Thoracic aorta (tissue), 2 donors: ENCODE measurements around the gene VIPR2. TPM values are rescaled to one million over a fixed set of nuclear protein-coding genes. Genes with fewer than 3 reads are reported as not detected.
A peak's percentile ranks its signal among the peaks of the same experiment; 100 is the strongest.
"Not testable (repeated sequence)": the region's sequence is repeated elsewhere in the genome, so short reads cannot be mapped to it uniquely, and the experiment has no call there.

Experiments used
- ATAC-seq: fragments of 150-250 bp; one replicate; pipeline ENCODE4 v1.8.0; 2017; ENCODE audit warnings: low read depth; ENCODE audit not compliant: insufficient number of reproducible peaks, low FRiP score
- DNase-seq: peaks from one replicate; pipeline ENCODE4 v3.0.0-alpha.2; 2020; ENCODE audit warnings: low spot score
- H3K27ac ChIP-seq, 2 donors: fragments of 200-600 bp; sonication (generic); 1 replicate in 1 of 2; 2 replicates in 1 of 2; pipeline ENCODE4 v1.5.1; 2016; ENCODE audit warnings: mild to moderate bottlenecking in 2 of 2, moderate library complexity in 2 of 2
- H3K27me3 ChIP-seq: fragments of 200-600 bp; sonication (generic); replicated peaks from 2 replicates; pipeline ENCODE4 v1.6.0; 2016; ENCODE audit warnings: mild to moderate bottlenecking; ENCODE audit not compliant: insufficient read depth
- H3K36me3 ChIP-seq: fragments of 200-600 bp; sonication (generic); one replicate; pipeline ENCODE4 v1.5.1; 2016
- H3K4me1 ChIP-seq, 2 donors: fragments of 200-600 bp; sonication (generic); 1 replicate in 1 of 2; 2 replicates in 1 of 2; pipeline versions ENCODE4 v1.5.1 to v1.6.0; 2016; ENCODE audit warnings: low read depth in 2 of 2, mild to moderate bottlenecking in 1 of 2; ENCODE audit not compliant: control insufficient read depth in 1 of 2
- H3K4me3 ChIP-seq: fragments of 200-600 bp; sonication (generic); 2 replicates; pipeline ENCODE4 v1.5.1; 2016; ENCODE audit warnings: mild to moderate bottlenecking
- H3K9me3 ChIP-seq: fragments of 200-600 bp; sonication (generic); 2 replicates; pipeline ENCODE4 v1.5.1; 2016
- CTCF ChIP-seq: fragments of 200-600 bp; sonication (generic); IDR thresholded peaks from one replicate; pipeline ENCODE4 v1.5.1; 2019; ENCODE audit warnings: antibody characterized with exemption
- total RNA-seq, 2 donors: library from RNA; depleted of rRNA; stranded (reverse); fragments of >200 nt; gene quantifications; one replicate each; pipeline versions ENCODE4 v1.1.0 to v1.2.3, GENCODE V29; 2016

The VIPR2 gene
- total RNA-seq, 2 donors from 2014 or later = 18.3 to 29.5 TPM

- H3K27me3 ChIP-seq = no peaks in the 10 kb centered on the region
- H3K4me3 ChIP-seq = no peak overlapping the region
- peaks cover 3% of the 10 kb centered on the region for H3K9me3 ChIP-seq
- no peak overlapping the region for H3K27ac ChIP-seq
- no peak for TF ChIP-seq CTCF
- no peaks in the 10 kb centered on the region for H3K36me3 ChIP-seq
- DNase-seq (no peak), ATAC-seq (no peak)
- peaks cover 0 to 4% of the 10 kb centered on the region in 2 donors for H3K4me1 ChIP-seq
These were observed 145.2 kb downstream of the VIPR2 start for GRCh38 chr7:158999496-158999895.

- H3K27ac ChIP-seq, H3K36me3 ChIP-seq, DNase-seq, ATAC-seq, H3K9me3 ChIP-seq, H3K4me1 ChIP-seq, H3K27me3 ChIP-seq, H3K4me3 ChIP-seq: not testable (repeated sequence)
These were observed 146.4 kb downstream of the VIPR2 start for GRCh38 chr7:158998261-158998660.

- H3K36me3 ChIP-seq = no peaks in the 10 kb centered on the region
- ATAC-seq (no peak), DNase-seq (no peak)
- peaks cover 3% of the 10 kb centered on the region for H3K9me3 ChIP-seq
- no peak for TF ChIP-seq CTCF
- H3K4me3 ChIP-seq = peak overlapping the region; percentile 64
- H3K4me1 ChIP-seq = peaks cover 0 to 4% of the 10 kb centered on the region in 2 donors
- no peaks in the 10 kb centered on the region for H3K27me3 ChIP-seq
- H3K27ac ChIP-seq = no peak overlapping the region
These were observed 147.2 kb downstream of the VIPR2 start for GRCh38 chr7:158997471-158997870.

- ATAC-seq = no peak
- peaks cover 0 to 4% of the 10 kb centered on the region in 2 donors for H3K4me1 ChIP-seq
- H3K4me3 ChIP-seq = peak overlapping the region; percentile 64
- no peak overlapping the region for H3K27ac ChIP-seq
- H3K36me3 ChIP-seq = no peaks in the 10 kb centered on the region
- H3K27me3 ChIP-seq = no peaks in the 10 kb centered on the region
- H3K9me3 ChIP-seq = peaks cover 3% of the 10 kb centered on the region
- no peak for TF ChIP-seq CTCF
- DNase-seq = no peak
These were observed 147.6 kb downstream of the VIPR2 start for GRCh38 chr7:158997110-158997453.

GRCh38 chr7:158996214-158997109, 148.2 kb downstream of the VIPR2 start:
- TF ChIP-seq CTCF = no peak
- ATAC-seq (no peak), DNase-seq (no peak)
- H3K27ac ChIP-seq = no peak overlapping the region
- peaks cover 0 to 4% of the 10 kb centered on the region in 2 donors for H3K4me1 ChIP-seq
- H3K9me3 ChIP-seq = peaks cover 3% of the 10 kb centered on the region
- no peaks in the 10 kb centered on the region for H3K36me3 ChIP-seq
- H3K4me3 ChIP-seq = peak overlapping the region; percentile 64
- no peaks in the 10 kb centered on the region for H3K27me3 ChIP-seq
